Fibroblast of lung (primary cell): ENCODE results near the gene POMT1. TPM values are rescaled to one million over a fixed set of nuclear protein-coding genes. Genes with fewer than 3 reads are reported as not detected.

ENCODE experiments used
- DNase-seq, 2 donors: peaks; one replicate each; pipeline versions ENCODE4 v3.0.0 to v3.0.0-alpha.2; 2010; ENCODE audit warnings: low read depth in 2 of 2
- H2AFZ ChIP-seq: 2 replicates; pipeline ENCODE4 v1.5.1; 2012; ENCODE audit warnings: low read length, control low read depth, inconsistent platforms
- H3K27ac ChIP-seq: 2 replicates; pipeline ENCODE4 v1.5.1; 2011; ENCODE audit warnings: low read length, control low read depth; ENCODE audit not compliant: insufficient read depth
- H3K27me3 ChIP-seq: 2 replicates; pipeline ENCODE4 v1.5.1; 2011; ENCODE audit warnings: mild to moderate bottlenecking, low read length; ENCODE audit not compliant: control insufficient read depth, insufficient read depth
- H3K36me3 ChIP-seq: 2 replicates; pipeline ENCODE4 v1.5.1; 2011; ENCODE audit warnings: low read length; ENCODE audit not compliant: control insufficient read depth, insufficient read depth
- H3K4me1 ChIP-seq: 2 replicates; pipeline ENCODE4 v1.5.1; 2011; ENCODE audit warnings: low read length; ENCODE audit not compliant: control insufficient read depth, insufficient read depth; ENCODE audit errors: extremely low read depth
- H3K4me2 ChIP-seq: 2 replicates; pipeline ENCODE4 v1.5.1; 2011; ENCODE audit warnings: low read length, control low read depth; ENCODE audit not compliant: insufficient read depth; ENCODE audit errors: extremely low read depth
- H3K4me3 ChIP-seq, 4 experiments: fragments of 200-600 bp in 1 of 4; sonication (generic) in 1 of 4; replicated peaks in 1 of 4; 2 replicates each; pipeline ENCODE4 v1.5.1; 2011 to 2016; ENCODE audit warnings: low read length in 4 of 4, low read depth in 3 of 4, mild to moderate bottlenecking in 3 of 4, control low read depth in 2 of 4, inconsistent platforms in 1 of 4, mixed read lengths in 1 of 4; ENCODE audit not compliant: insufficient read depth in 1 of 4; ENCODE audit errors: control extremely low read depth in 1 of 4
- H3K79me2 ChIP-seq: 2 replicates; pipeline ENCODE4 v1.5.1; 2012; ENCODE audit warnings: mild to moderate bottlenecking, low read length, inconsistent platforms; ENCODE audit not compliant: control insufficient read depth, insufficient read depth
- H3K9ac ChIP-seq: 2 replicates; pipeline ENCODE4 v1.5.1; 2011; ENCODE audit warnings: mild to moderate bottlenecking, low read length, control low read depth; ENCODE audit not compliant: insufficient read depth
- H3K9me3 ChIP-seq: 2 replicates; pipeline ENCODE4 v1.5.1; 2012; ENCODE audit warnings: low read depth, low read length; ENCODE audit not compliant: control insufficient read depth, insufficient read depth
- H4K20me1 ChIP-seq: 2 replicates; pipeline ENCODE4 v1.5.1; 2011; ENCODE audit warnings: low read length; ENCODE audit not compliant: control insufficient read depth, insufficient read depth; ENCODE audit errors: extremely low read depth
- EZH2 ChIP-seq: IDR thresholded peaks from 2 replicates; pipeline ENCODE4 v1.5.1; 2012; ENCODE audit warnings: low read length, control low read depth, mild to moderate bottlenecking; ENCODE audit errors: missing control alignments
- polyA plus RNA-seq, 2 donors: library from polyadenylated mRNA; depleted of rRNA in 1 of 2; stranded (reverse) in 1 of 2; unstranded in 1 of 2; fragments of >200 nt; gene quantifications; 2 replicates each; pipeline ENCODE4 v1.2.1, GENCODE V29; 2011 to 2012; ENCODE audit warnings: missing spikeins in 1 of 2
- total RNA-seq: library from RNA; depleted of rRNA; stranded (reverse); fragments of >200 nt; gene quantifications from 2 replicates; pipeline ENCODE4 v1.2.1, GENCODE V29; 2014
- TF ChIP-seq, protein P1 (sequence below), 2 donors: IDR thresholded peaks in 1 of 2; conservative IDR thresholded peaks in 1 of 2; 1 replicate in 1 of 2; 2 replicates in 1 of 2; pipeline ENCODE4 v1.5.1; 2011 to 2012; ENCODE audit warnings: low read length in 2 of 2, control low read depth in 1 of 2, inconsistent platforms in 1 of 2, low read depth in 1 of 2, mild to moderate bottlenecking in 1 of 2

POMT1 gene
- total and polyA plus RNA-seq, 2 donors (not counting 1 experiment from before 2014, with no cell fraction given) = 17.7 to 36.7 TPM

- DNase-seq = no peak
- H3K27me3 ChIP-seq = no peaks in the 10 kb centered on the region
- H3K4me2 ChIP-seq = no peak overlapping the region
- peaks cover 7% of the 10 kb centered on the region for H3K79me2 ChIP-seq
- no peak overlapping the region for H3K27ac ChIP-seq
- H3K9ac ChIP-seq = no peak overlapping the region
- peaks cover 30% of the 10 kb centered on the region for H3K36me3 ChIP-seq
- no peak for TF ChIP-seq EZH2
- TF ChIP-seq, protein P1, sequence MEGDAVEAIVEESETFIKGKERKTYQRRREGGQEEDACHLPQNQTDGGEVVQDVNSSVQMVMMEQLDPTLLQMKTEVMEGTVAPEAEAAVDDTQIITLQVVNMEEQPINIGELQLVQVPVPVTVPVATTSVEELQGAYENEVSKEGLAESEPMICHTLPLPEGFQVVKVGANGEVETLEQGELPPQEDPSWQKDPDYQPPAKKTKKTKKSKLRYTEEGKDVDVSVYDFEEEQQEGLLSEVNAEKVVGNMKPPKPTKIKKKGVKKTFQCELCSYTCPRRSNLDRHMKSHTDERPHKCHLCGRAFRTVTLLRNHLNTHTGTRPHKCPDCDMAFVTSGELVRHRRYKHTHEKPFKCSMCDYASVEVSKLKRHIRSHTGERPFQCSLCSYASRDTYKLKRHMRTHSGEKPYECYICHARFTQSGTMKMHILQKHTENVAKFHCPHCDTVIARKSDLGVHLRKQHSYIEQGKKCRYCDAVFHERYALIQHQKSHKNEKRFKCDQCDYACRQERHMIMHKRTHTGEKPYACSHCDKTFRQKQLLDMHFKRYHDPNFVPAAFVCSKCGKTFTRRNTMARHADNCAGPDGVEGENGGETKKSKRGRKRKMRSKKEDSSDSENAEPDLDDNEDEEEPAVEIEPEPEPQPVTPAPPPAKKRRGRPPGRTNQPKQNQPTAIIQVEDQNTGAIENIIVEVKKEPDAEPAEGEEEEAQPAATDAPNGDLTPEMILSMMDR (conservative IDR thresholded peaks at IDR 0.05 in 1 of 2, IDR thresholded peaks at IDR 0.05 in 1 of 2; ENCODE audit: low read depth in 1 of 2, low read length in 2 of 2) = no peak
- H3K4me3 ChIP-seq = no peak overlapping the region
- no peak overlapping the region for H2AFZ ChIP-seq
- H3K9me3 ChIP-seq = no peaks in the 10 kb centered on the region
- no peaks in the 10 kb centered on the region for H4K20me1 ChIP-seq
- H3K4me1 ChIP-seq = no peaks in the 10 kb centered on the region
These were observed 45.0 kb upstream of the POMT1 start for GRCh38 chr9:131457746-131458145.

DNA sequence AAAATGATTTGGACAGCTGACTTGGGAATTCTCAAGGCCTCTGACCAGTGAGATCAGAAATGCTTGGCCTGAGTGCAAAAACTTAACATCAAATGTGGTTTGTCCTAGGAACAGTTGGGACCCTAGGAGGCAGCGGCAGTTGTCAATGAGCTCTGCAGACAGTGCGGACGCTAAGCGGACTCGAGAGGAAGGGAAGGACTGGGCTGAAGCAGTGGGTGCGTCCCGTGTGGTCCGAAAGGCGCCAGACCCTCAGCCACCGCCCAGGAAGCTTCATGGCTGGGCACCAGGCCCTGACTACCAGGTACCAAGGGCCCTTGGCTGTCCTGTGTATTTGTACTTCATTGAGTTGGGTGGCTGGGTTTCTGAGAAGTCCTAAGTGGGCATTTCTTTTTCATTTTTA, 43.7 kb upstream of the POMT1 start:
- Histone ChIP-seq H3K9ac (no peak overlapping the region), H3K79me2 (no peaks in the 10 kb centered on the region), H3K27me3 (no peaks in the 10 kb centered on the region), H3K27ac (no peak overlapping the region), H3K4me2 (no peak overlapping the region), H3K4me3 (no peak overlapping the region), H3K36me3 (peaks cover 30% of the 10 kb centered on the region), H2AFZ (no peak overlapping the region), H3K4me1 (no peaks in the 10 kb centered on the region), H4K20me1 (no peaks in the 10 kb centered on the region), H3K9me3 (no peaks in the 10 kb centered on the region)
- no peak for DNase-seq
- no peak for TF ChIP-seq EZH2
- TF ChIP-seq, protein P1 (conservative IDR thresholded peaks at IDR 0.05 in 1 of 2, IDR thresholded peaks at IDR 0.05 in 1 of 2; ENCODE audit: low read depth in 1 of 2, low read length in 2 of 2) = no peak

GRCh38 chr9:131461166-131461565, 41.6 kb upstream of the POMT1 start:
- Histone ChIP-seq H3K4me1 (no peaks in the 10 kb centered on the region), H3K36me3 (peaks cover 36% of the 10 kb centered on the region), H3K4me2 (no peak overlapping the region), H4K20me1 (no peaks in the 10 kb centered on the region), H2AFZ (no peak overlapping the region), H3K27me3 (no peaks in the 10 kb centered on the region), H3K9ac (no peak overlapping the region), H3K4me3 (no peak overlapping the region), H3K27ac (no peak overlapping the region), H3K9me3 (no peaks in the 10 kb centered on the region), H3K79me2 (no peaks in the 10 kb centered on the region)
- TF ChIP-seq EZH2 = no peak
- TF ChIP-seq, protein P1 (conservative IDR thresholded peaks at IDR 0.05 in 1 of 2, IDR thresholded peaks at IDR 0.05 in 1 of 2; ENCODE audit: low read depth in 1 of 2, low read length in 2 of 2) = no peak
- no peak for DNase-seq
